RWPE2 (cell line): ENCODE data around the gene TIMM44.

Experiments used
- ATAC-seq: fragments of 200-7000 bp; cut with Tn5 transposase; 3 replicates; pipeline ENCODE4 v1.9.1; 2021; ENCODE audit warnings: low read depth
- DNase-seq: peaks from one replicate; pipeline ENCODE4 v3.0.0-alpha.2; 2020; ENCODE audit warnings: low spot score
- H3K27ac ChIP-seq: fragments of 450-650 bp; 2 replicates; pipeline ENCODE4 v1.5.1; 2017; ENCODE audit warnings: mild to moderate bottlenecking; ENCODE audit not compliant: poor library complexity, severe bottlenecking
- H3K27me3 ChIP-seq: fragments of 250-450 bp; sonication (Bioruptor Pico); 2 replicates; pipeline ENCODE4 v1.5.1; 2021; ENCODE audit warnings: mild to moderate bottlenecking, moderate library complexity; ENCODE audit not compliant: insufficient read depth, poor library complexity, severe bottlenecking
- H3K36me3 ChIP-seq: fragments of 250-450 bp; sonication (Bioruptor Pico); 2 replicates; pipeline ENCODE4 v1.5.1; 2020; ENCODE audit warnings: low read depth, mild to moderate bottlenecking, moderate library complexity
- H3K4me1 ChIP-seq: fragments of 250-450 bp; sonication (Bioruptor Pico); 2 replicates; pipeline ENCODE4 v1.5.1; 2021; ENCODE audit warnings: mild to moderate bottlenecking, moderate library complexity; ENCODE audit not compliant: insufficient read depth, poor library complexity, severe bottlenecking
- H3K4me3 ChIP-seq: fragments of 250-450 bp; sonication (Bioruptor Pico); 2 replicates; pipeline ENCODE4 v1.5.1; 2021; ENCODE audit warnings: mild to moderate bottlenecking, moderate library complexity; ENCODE audit not compliant: severe bottlenecking
- H3K9me3 ChIP-seq: fragments of 250-450 bp; sonication (Bioruptor Pico); 2 replicates; pipeline ENCODE4 v1.5.1; 2021; ENCODE audit warnings: mild to moderate bottlenecking, moderate library complexity; ENCODE audit not compliant: severe bottlenecking
- TF ChIP-seq, protein P1 (sequence below): fragments of 450-650 bp; IDR thresholded peaks from one replicate; pipeline ENCODE4 v1.5.1; 2017; ENCODE audit warnings: mild to moderate bottlenecking, moderate library complexity; ENCODE audit not compliant: poor library complexity, severe bottlenecking

The TIMM44 gene

DNA sequence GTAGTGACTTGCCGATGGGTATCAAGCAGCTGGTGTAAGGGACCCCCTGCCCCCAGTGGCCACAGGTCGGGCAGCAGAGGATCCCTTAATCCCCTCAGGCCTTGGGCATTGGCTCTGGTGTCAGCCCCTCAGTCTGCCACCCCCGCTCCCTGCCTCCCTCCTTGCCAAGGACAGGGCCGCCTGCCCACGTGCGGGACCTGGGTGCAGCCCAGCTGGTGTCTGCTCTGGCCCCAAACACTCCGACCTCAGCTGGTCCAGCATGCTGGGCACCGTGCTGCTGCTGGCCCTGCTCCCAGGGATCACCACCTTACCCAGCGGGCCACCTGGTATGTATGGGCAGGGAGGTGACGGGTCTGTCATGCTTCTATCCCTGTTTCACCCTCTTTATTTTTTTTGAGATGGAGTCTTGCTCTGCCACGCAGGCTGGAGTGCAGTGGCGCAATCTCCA lies 28.8 kb downstream of the TIMM44 start, which contains the start of gene TGFBR3L:
Gene TGFBR3L, plus strand, starts transcription at position 233 of the 448 bp plus-strand sequence.
- no peak within 1 kb of the TSS for H3K27ac ChIP-seq
- ATAC-seq (no peak), DNase-seq (no peak)
- H3K4me3 ChIP-seq: peak within 1 kb of the TSS; percentile 42
- H3K9me3 ChIP-seq: no peaks in the 10 kb centered on the region
- TF ChIP-seq, protein P1, sequence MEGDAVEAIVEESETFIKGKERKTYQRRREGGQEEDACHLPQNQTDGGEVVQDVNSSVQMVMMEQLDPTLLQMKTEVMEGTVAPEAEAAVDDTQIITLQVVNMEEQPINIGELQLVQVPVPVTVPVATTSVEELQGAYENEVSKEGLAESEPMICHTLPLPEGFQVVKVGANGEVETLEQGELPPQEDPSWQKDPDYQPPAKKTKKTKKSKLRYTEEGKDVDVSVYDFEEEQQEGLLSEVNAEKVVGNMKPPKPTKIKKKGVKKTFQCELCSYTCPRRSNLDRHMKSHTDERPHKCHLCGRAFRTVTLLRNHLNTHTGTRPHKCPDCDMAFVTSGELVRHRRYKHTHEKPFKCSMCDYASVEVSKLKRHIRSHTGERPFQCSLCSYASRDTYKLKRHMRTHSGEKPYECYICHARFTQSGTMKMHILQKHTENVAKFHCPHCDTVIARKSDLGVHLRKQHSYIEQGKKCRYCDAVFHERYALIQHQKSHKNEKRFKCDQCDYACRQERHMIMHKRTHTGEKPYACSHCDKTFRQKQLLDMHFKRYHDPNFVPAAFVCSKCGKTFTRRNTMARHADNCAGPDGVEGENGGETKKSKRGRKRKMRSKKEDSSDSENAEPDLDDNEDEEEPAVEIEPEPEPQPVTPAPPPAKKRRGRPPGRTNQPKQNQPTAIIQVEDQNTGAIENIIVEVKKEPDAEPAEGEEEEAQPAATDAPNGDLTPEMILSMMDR: no peak
- peaks cover 7% of the 10 kb centered on the region for H3K27me3 ChIP-seq
- H3K36me3 ChIP-seq: peaks cover 16% of the 10 kb centered on the region
- no peaks in the 10 kb centered on the region for H3K4me1 ChIP-seq

DNA sequence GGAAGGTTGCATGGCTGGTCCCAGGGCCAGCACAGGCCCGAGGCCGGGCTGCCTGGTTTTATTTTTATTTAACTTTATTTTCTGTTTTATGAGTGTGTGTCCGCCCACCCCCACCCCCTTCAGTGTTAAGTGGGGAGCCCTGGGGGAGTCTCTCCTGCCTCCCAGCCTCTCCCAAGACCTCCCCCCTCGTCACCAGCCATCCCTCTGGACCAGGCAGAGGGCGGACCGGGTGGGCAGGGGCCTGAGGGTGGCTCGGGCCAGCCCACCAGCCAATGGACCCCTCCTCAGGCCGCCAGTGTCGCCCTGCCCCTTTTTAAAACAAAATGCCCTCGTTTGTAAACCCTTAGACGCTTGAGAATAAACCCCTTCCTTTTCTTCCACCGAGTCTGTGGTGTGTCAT lies 29.4 kb downstream of the TIMM44 start:
- Histone ChIP-seq H3K36me3 (peaks cover 16% of the 10 kb centered on the region), H3K4me1 (no peaks in the 10 kb centered on the region), H3K9me3 (no peaks in the 10 kb centered on the region), H3K27me3 (peaks cover 7% of the 10 kb centered on the region), H3K27ac (no peak overlapping the region), H3K4me3 (no peak overlapping the region)
- ATAC-seq (no peak), DNase-seq (no peak)
- TF ChIP-seq, protein P1: no peak

GRCh38 chr19:7913652-7914051 lies 29.8 kb downstream of the TIMM44 start:
- TF ChIP-seq, protein P1: no peak
- no peak overlapping the region for H3K27ac ChIP-seq
- ATAC-seq: no peak
- H3K27me3 ChIP-seq: peaks cover 7% of the 10 kb centered on the region
- H3K4me1 ChIP-seq: no peaks in the 10 kb centered on the region
- H3K36me3 ChIP-seq: peaks cover 16% of the 10 kb centered on the region
- H3K9me3 ChIP-seq: no peaks in the 10 kb centered on the region
- no peak for DNase-seq
- no peak overlapping the region for H3K4me3 ChIP-seq

GRCh38 chr19:7912697-7913564 lies 30.5 kb downstream of the TIMM44 start:
- TF ChIP-seq, protein P1: no peak
- ATAC-seq: no peak
- DNase-seq: no peak
- Histone ChIP-seq H3K4me1 (no peaks in the 10 kb centered on the region), H3K4me3 (no peak overlapping the region), H3K27me3 (peaks cover 7% of the 10 kb centered on the region), H3K27ac (no peak overlapping the region), H3K9me3 (no peaks in the 10 kb centered on the region), H3K36me3 (peaks cover 16% of the 10 kb centered on the region)

DNA sequence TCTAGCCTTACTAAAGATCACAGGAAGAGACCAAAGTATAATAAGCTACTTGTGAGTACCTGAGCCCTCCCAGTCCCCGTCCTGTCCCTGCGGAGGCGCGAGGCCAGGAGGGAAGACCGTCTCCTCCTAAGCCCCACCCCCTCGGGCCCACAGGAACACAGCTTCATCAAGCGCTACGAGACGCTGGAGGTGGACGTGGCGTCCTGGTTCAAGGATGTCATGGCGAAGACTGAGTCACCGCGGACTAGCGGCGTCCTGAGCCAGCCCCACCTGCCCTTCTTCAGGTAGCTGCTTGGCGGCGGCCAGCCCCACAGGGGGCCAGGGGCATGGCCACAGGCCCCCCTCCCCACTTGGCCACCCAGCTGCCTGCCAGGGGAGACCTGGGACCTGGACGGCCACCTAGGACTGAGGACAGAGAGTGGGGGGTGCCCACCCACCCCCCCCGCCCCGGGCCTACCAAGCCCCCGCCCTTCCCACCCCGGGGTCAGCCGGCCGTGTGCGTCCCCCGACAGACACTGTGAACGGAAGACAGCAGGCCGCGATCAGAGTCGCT lies 31.2 kb downstream of the TIMM44 start:
- no peak for DNase-seq
- Histone ChIP-seq H3K9me3 (no peaks in the 10 kb centered on the region), H3K4me3 (no peak overlapping the region), H3K27ac (no peak overlapping the region), H3K4me1 (no peaks in the 10 kb centered on the region), H3K27me3 (peaks cover 7% of the 10 kb centered on the region), H3K36me3 (peaks cover 16% of the 10 kb centered on the region)
- no peak for ATAC-seq
- TF ChIP-seq, protein P1: no peak
